ENCODE results near the gene ABCA9. TPM values are rescaled to one million over a fixed set of nuclear protein-coding genes. Genes with fewer than 3 reads are reported as not detected.
"Not testable (repeated sequence)": the region's sequence is repeated elsewhere in the genome, so short reads cannot be mapped to it uniquely, and the experiment has no call there.

Gene ABCA9
- total and polyA plus RNA-seq, 9 of the 15 experiments (the other 6 are each of a cell fraction or from before 2014, with no cell fraction given): 0.04 TPM; not detected in 8

DNA sequence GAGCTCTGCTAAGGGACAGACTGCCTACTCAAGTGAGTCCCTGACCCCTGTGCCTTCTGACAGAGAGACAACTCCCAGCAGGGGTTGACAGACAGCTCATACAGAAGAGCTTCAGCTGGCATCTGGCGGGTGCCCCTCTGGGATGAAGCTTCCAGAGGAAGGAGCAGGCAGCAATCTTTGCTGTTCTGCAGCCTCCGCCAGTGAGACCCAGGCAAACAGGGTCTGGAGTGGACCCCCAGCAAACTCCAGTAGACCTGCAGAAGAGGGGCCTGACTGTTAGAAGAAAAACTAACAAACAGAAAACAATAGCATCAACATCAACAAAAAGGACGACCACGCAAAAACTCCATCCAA, 10.5 kb upstream of the ABCA9 start:
- H3K4me3 ChIP-seq; H3K4me2 ChIP-seq (ENCODE audit: insufficient read depth, low read length); H3K27ac ChIP-seq (ENCODE audit: extremely low read depth, low read depth, low read length); intact Hi-C loops (cut with micrococcal nuclease); H3K27me3 ChIP-seq (ENCODE audit: control insufficient read depth in 2 of 2, insufficient read depth in 2 of 2, low read length in 2 of 2); H3K9me1 ChIP-seq (ENCODE audit: control insufficient read depth, insufficient read depth, low read length); CTCF ChIA-PET (ENCODE audit: low intra/inter-chr PET ratio); H4K20me1 ChIP-seq (replicated peaks; ENCODE audit: control insufficient read depth, insufficient read depth, low read length); FAIRE-seq; H3K9me3 ChIP-seq (replicated peaks; ENCODE audit: control insufficient read depth, insufficient read depth, low read depth, low read length); H3K9ac ChIP-seq (ENCODE audit: insufficient read depth in 1 of 2, low read depth in 2 of 2, low read length in 2 of 2); DNase-seq (ENCODE audit: extremely low read depth in 1 of 4, low spot score in 3 of 4); ATAC-seq; H3K79me2 ChIP-seq (ENCODE audit: control insufficient read depth, insufficient read depth, low read length); H3K36me3 ChIP-seq (ENCODE audit: control insufficient read depth, insufficient read depth, low read length); BruUV-seq (replicated peaks): not testable (repeated sequence)
- WGBS (ENCODE audit: insufficient coverage, low coverage, missing lambda C conversion rate): 88% methylated on average over 4 of the region's 4 CpGs
- in situ Hi-C loops (cut with MboI): loop anchor here (5.0 kb wide), 1 partner anchor 161 kb away; no protein-coding TSS in a partner anchor
- POLR2A ChIA-PET: interaction anchor here (1.2 kb wide), 2 partner anchors 9 to 14 kb away, joined by 3 read pairs; no protein-coding TSS in a partner anchor
- peak overlapping the region; percentile 97 for H2AFZ ChIP-seq (ENCODE audit: low read depth, low read length)
- peaks cover 13% of the 10 kb centered on the region in 2 experiments; a peak in 4 of 5 replicates for H3K4me1 ChIP-seq (replicated peaks in 1 of 2; ENCODE audit: control insufficient read depth in 2 of 2, insufficient read depth in 2 of 2, low read length in 2 of 2)

DNA sequence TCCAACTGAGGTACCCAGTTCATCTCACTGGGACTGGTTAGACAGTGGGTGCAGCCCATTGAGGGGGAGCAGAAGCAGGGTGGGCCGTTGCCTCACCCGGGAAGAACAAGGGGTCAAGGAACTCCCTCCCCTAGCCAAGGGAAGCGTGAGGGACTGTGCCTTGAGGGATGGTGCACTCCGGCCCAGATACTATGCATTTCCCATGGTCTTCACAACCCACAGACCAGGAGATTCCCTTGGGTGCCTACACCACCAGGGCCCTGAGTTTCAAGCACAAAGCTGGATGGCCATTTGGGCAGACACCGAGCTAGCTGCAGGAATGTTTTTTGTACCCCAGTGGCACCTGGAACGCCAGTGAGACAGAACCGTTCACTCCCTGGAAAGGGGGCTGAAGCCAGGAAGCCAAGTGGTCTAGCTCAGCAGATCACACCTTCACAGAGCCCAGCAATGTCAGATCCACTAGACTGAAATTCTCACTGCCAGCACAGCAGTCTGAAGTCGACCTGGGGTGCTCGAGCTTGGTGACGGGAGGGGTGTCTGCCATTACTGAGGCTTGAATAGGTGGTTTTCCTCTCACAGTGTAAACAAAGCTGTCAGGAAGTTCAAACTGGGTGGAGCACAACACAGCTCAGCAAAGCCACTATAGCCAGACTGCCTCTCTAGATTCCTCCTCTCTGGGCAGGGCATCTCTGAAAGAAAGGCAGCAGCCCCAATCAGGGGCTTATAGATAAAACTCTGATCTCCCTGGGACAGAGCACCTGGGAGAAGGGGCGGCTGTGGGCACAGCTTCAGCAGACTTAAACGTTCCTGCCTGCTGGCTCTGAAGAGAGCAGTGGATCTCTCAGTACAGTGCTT, 9.9 kb upstream of the ABCA9 start:
- ATAC-seq: peak; percentile 63
- H3K27me3 ChIP-seq (ENCODE audit: control insufficient read depth in 2 of 2, insufficient read depth in 2 of 2, low read length in 2 of 2); H3K79me2 ChIP-seq (ENCODE audit: control insufficient read depth, insufficient read depth, low read length); intact Hi-C loops (cut with micrococcal nuclease); H4K20me1 ChIP-seq (replicated peaks; ENCODE audit: control insufficient read depth, insufficient read depth, low read length); BruUV-seq (replicated peaks); H3K36me3 ChIP-seq (ENCODE audit: control insufficient read depth, insufficient read depth, low read length); H3K4me3 ChIP-seq; H3K9me3 ChIP-seq (replicated peaks; ENCODE audit: control insufficient read depth, insufficient read depth, low read depth, low read length); CTCF ChIA-PET (ENCODE audit: low intra/inter-chr PET ratio); H3K9me1 ChIP-seq (ENCODE audit: control insufficient read depth, insufficient read depth, low read length): not testable (repeated sequence)
- H3K9ac ChIP-seq (ENCODE audit: insufficient read depth in 1 of 2, low read depth in 2 of 2, low read length in 2 of 2): peak overlapping the region in 1 of 2 experiments; percentile 48; a peak in 1 of 4 replicates
- peak overlapping the region; percentile 97 for H2AFZ ChIP-seq (ENCODE audit: low read depth, low read length)
- H3K27ac ChIP-seq (ENCODE audit: extremely low read depth, low read depth, low read length): peak overlapping the region; percentile 62; the same call in 2 of the 3 replicates
- H3K4me1 ChIP-seq (replicated peaks in 1 of 2; ENCODE audit: control insufficient read depth in 2 of 2, insufficient read depth in 2 of 2, low read length in 2 of 2): peaks cover 13% of the 10 kb centered on the region in 2 experiments; a peak in 4 of 5 replicates
- in situ Hi-C loops (cut with MboI): loop anchor here (5.0 kb wide), 1 partner anchor 162 kb away; no protein-coding TSS in a partner anchor
- POLR2A ChIA-PET: interaction anchor here (0.6 to 1.4 kb wide), 4 partner anchors 10 to 114 kb away, joined by 3 to 4 read pairs (median 3); no protein-coding TSS in a partner anchor
- peak in 1 of 4 experiments; percentile 27 for DNase-seq (ENCODE audit: extremely low read depth in 1 of 4, low spot score in 3 of 4)
- FAIRE-seq: peak; percentile 19
- peak overlapping the region; percentile 55 for H3K4me2 ChIP-seq (ENCODE audit: insufficient read depth, low read length)
- 53% methylated on average over 10 of the region's 12 CpGs for WGBS (ENCODE audit: insufficient coverage, low coverage, missing lambda C conversion rate)
- TF ChIP-seq FOXA3 (CRISPR knock-in tag; conservative IDR thresholded peaks at IDR 0.05 in 1 of 2, IDR thresholded peaks at IDR 0.05 in 1 of 2) (peak in 1 of 2 experiments; percentile 58; a peak in 2 of 4 replicates), FOXK2 (conservative IDR thresholded peaks at IDR 0.05 in 1 of 2, IDR thresholded peaks at IDR 0.05 in 1 of 2; ENCODE audit: low read depth in 2 of 2) (peak in 1 of 2 experiments; percentile 63; a peak in 1 of 4 replicates)
- TF ChIP-seq, protein P1, sequence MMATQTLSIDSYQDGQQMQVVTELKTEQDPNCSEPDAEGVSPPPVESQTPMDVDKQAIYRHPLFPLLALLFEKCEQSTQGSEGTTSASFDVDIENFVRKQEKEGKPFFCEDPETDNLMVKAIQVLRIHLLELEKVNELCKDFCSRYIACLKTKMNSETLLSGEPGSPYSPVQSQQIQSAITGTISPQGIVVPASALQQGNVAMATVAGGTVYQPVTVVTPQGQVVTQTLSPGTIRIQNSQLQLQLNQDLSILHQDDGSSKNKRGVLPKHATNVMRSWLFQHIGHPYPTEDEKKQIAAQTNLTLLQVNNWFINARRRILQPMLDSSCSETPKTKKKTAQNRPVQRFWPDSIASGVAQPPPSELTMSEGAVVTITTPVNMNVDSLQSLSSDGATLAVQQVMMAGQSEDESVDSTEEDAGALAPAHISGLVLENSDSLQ (IDR thresholded peaks at IDR 0.05): peak; percentile 60; the same call in 1 of the 2 replicates
